ENCODE measurements around the gene KDM3B. TPM values are rescaled to one million over a fixed set of nuclear protein-coding genes. Genes with fewer than 3 reads are reported as not detected.
A peak's percentile ranks its signal among the peaks of the same experiment; 100 is the strongest.

The KDM3B gene
- total and polyA plus RNA-seq, 9 of the 15 experiments (the other 6 are each of a cell fraction or from before 2014, with no cell fraction given): 13.8 to 62.8 (median 41.9) TPM

DNA sequence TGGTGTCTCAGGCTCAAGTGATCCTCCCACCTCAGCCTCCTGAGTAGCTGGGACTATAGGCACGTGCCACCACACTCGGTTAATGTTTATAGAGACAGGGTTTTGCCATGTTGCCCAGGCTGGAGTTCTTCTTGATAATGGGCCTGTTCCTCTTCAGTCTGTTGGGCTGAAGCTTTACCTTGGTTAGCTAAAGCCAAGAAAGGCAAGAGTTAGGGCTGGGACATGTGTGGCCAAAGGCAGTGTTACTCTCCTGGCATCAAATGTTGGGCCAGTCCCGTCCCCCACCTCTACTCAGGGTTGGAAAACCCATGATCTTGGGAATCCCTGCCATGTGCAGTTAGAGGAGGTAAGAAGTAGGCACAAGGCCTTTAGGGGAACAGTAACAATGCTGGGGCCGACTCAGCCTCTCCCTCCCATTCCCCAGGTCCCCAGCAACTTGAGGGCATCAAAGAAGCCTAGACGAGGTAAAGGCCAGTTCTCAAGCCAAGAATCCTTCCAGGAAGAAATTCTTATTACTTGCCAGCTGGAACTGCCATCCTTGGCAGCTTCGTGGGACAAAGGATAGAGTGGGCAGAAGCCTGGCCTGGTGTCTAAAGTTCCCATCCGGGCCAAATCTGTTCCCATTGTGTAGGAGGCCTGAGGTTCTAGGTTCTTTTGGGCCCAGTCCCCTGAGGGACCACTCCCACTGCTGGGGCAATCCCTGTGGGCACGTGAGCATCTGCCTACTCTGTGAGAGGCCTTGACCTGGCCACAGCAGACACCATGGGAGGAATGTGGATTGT, 117.2 kb downstream of the KDM3B start (continued):
- TF ChIP-seq XRCC4 (IDR thresholded peaks at IDR 0.05; ENCODE audit: extremely low read depth, insufficient read depth, insufficient read length): no peak
- peak; percentile 69; the same call in 1 of the 2 replicates for TF ChIP-seq KLF10 (CRISPR knock-in tag; IDR thresholded peaks at IDR 0.05)
- no peak for TF ChIP-seq MAFG (tag; conservative IDR thresholded peaks at IDR 0.05)
- no peak for TF ChIP-seq ELK3 (CRISPR knock-in tag; IDR thresholded peaks at IDR 0.05)
- peak; percentile 35; the same call in 1 of the 2 replicates for TF ChIP-seq CTBP1 (IDR thresholded peaks at IDR 0.05; ENCODE audit: borderline replicate concordance)
- TF ChIP-seq ZBTB26 (CRISPR knock-in tag; IDR thresholded peaks at IDR 0.05): no peak
- peak; percentile 12; the same call in 1 of the 2 replicates for TF ChIP-seq JUN (IDR thresholded peaks at IDR 0.05; ENCODE audit: borderline replicate concordance, low read depth, low read length)
- peak; percentile 19; the same call in 1 of the 2 replicates for TF ChIP-seq JUN (CRISPR knock-in tag; IDR thresholded peaks at IDR 0.05; ENCODE audit: borderline replicate concordance)
- no peak for TF ChIP-seq TFE3 (CRISPR knock-in tag; IDR thresholded peaks at IDR 0.05)
- TF ChIP-seq ZNF224 (CRISPR knock-in tag; IDR thresholded peaks at IDR 0.05): no peak
- TF ChIP-seq FOXA3 (CRISPR knock-in tag; conservative IDR thresholded peaks at IDR 0.05 in 1 of 2, IDR thresholded peaks at IDR 0.05 in 1 of 2): peak in 1 of 2 experiments; percentile 71; a peak in 1 of 4 replicates
- TF ChIP-seq HMGN3 (IDR thresholded peaks at IDR 0.05; ENCODE audit: borderline replicate concordance, extremely low read depth, insufficient read length, low read depth, low read length): peak; percentile 24
- peak; percentile 93 for TF ChIP-seq NFXL1 (CRISPR knock-in tag; IDR thresholded peaks at IDR 0.05)
- TF ChIP-seq ID3 (CRISPR knock-in tag; IDR thresholded peaks at IDR 0.05): no peak
- TF ChIP-seq ID3 (tag; IDR thresholded peaks at IDR 0.05): peak; percentile 70; the same call in 1 of the 2 replicates
- TF ChIP-seq ZNF175 (CRISPR knock-in tag; IDR thresholded peaks at IDR 0.05; ENCODE audit: low read depth): peak; percentile 70; the same call in 1 of the 2 replicates
- TF ChIP-seq BHLHE40 (IDR thresholded peaks at IDR 0.05; ENCODE audit: low read length): peak; percentile 90
- no peak for TF ChIP-seq CSDE1 (IDR thresholded peaks at IDR 0.05)
- peak; percentile 99 for TF ChIP-seq POLR2A (conservative IDR thresholded peaks at IDR 0.05)
- peak; percentile 59 for TF ChIP-seq ZNF431 (CRISPR knock-in tag; IDR thresholded peaks at IDR 0.05)
- TF ChIP-seq ZBTB43 (CRISPR knock-in tag; IDR thresholded peaks at IDR 0.05): peak; percentile 78; the same call in 1 of the 2 replicates
- TF ChIP-seq, protein P1, sequence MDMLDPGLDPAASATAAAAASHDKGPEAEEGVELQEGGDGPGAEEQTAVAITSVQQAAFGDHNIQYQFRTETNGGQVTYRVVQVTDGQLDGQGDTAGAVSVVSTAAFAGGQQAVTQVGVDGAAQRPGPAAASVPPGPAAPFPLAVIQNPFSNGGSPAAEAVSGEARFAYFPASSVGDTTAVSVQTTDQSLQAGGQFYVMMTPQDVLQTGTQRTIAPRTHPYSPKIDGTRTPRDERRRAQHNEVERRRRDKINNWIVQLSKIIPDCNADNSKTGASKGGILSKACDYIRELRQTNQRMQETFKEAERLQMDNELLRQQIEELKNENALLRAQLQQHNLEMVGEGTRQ (CRISPR knock-in tag; IDR thresholded peaks at IDR 0.05): peak; percentile 50
